Retinal pigment epithelial cell (primary cell): Measurements from ENCODE around the gene MYO5A.
A peak's percentile ranks its signal among the peaks of the same experiment; 100 is the strongest.

Experiments
- DNase-seq: peaks from one replicate; pipeline ENCODE4 v3.0.0-alpha.2; 2010; ENCODE audit warnings: low read depth
- H3K4me3 ChIP-seq: 2 replicates; pipeline ENCODE4 v1.5.1; 2011; ENCODE audit warnings: mild to moderate bottlenecking, low read length, control low read depth, moderate library complexity
- TF ChIP-seq, protein P1 (sequence below): conservative IDR thresholded peaks from 2 replicates; pipeline ENCODE4 v1.5.1; 2011; ENCODE audit warnings: low read depth, low read length, control low read depth, inconsistent platforms

MYO5A gene

DNA sequence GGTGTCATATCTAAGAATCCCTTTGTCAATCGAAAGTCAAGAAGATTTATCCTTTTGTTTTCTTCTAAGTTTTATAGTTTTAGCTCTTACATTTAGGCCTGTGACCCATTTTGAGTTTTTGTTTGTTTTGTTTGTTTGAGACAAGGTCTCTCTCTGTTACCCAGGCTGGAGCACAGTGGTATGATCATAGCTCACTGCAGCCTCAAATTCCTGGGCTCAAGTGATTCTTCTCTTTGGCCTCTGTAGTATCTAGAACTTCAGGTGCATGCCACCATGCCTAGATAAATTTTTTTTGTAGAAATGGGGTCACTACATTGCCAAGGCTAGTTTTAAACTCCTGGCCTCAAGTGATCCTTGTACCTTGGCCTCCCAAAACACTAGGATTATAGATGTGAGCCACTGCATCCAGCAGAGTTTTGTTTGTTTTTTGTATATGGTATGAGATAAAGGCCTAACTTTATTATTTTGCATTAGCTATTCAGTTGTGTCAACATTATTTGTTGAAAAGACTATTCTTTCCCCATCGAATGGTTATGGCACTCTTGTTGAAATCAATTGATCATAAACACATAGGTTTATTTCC lies 227.3 kb downstream of the MYO5A start:
- DNase-seq, result no peak
- no peak overlapping the region for H3K4me3 ChIP-seq
- TF ChIP-seq, protein P1, sequence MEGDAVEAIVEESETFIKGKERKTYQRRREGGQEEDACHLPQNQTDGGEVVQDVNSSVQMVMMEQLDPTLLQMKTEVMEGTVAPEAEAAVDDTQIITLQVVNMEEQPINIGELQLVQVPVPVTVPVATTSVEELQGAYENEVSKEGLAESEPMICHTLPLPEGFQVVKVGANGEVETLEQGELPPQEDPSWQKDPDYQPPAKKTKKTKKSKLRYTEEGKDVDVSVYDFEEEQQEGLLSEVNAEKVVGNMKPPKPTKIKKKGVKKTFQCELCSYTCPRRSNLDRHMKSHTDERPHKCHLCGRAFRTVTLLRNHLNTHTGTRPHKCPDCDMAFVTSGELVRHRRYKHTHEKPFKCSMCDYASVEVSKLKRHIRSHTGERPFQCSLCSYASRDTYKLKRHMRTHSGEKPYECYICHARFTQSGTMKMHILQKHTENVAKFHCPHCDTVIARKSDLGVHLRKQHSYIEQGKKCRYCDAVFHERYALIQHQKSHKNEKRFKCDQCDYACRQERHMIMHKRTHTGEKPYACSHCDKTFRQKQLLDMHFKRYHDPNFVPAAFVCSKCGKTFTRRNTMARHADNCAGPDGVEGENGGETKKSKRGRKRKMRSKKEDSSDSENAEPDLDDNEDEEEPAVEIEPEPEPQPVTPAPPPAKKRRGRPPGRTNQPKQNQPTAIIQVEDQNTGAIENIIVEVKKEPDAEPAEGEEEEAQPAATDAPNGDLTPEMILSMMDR, result no peak

DNA sequence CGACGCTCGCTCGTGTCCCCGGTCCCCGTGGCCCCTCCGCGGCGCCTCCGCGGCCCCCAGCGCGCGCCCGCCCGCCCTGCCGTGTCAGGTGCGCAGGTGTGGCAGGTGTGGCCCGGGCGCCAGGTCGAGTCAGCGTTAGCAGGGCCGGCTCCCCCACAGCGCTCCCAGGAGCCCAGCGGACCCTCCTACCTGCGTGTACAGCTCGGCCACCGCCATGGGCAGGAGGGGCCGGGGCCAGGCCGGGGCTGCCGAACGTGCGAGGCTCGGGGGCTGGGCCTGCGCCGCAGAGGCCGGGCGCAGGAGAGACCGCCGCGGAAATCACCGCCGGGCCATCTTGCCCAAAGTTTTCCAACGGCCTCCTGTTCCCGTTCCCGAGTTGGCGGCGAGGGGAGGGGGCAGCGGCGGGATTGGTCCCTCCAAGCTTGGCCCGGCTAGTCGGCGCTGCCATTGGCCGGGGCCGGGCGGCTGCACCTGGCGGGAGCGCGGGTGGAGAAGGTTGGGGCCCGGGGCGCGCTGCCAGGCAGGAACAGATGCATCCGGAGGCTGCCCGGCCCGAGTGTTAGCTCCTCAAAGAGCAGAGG lies 233.2 kb downstream of the MYO5A start, which contains the start of gene MYO5C:
TSS of gene MYO5C (minus strand) at position 384 of the 581 bp plus-strand sequence. CDS start at position 216, 168 bp downstream.
- H3K4me3 ChIP-seq, result peak within 1 kb of the TSS; percentile 66
- TF ChIP-seq, protein P1, result no peak
- DNase-seq, result no peak

- no peak for DNase-seq
- TF ChIP-seq, protein P1, result no peak
- H3K4me3 ChIP-seq, result peak overlapping the region; percentile 66
Measured at GRCh38 chr15:52294881-52295420, 233.7 kb downstream of the MYO5A start.

GRCh38 chr15:52292780-52293392 lies 235.8 kb downstream of the MYO5A start:
- no peak overlapping the region for H3K4me3 ChIP-seq
- TF ChIP-seq, protein P1, result no peak
- no peak for DNase-seq

DNA sequence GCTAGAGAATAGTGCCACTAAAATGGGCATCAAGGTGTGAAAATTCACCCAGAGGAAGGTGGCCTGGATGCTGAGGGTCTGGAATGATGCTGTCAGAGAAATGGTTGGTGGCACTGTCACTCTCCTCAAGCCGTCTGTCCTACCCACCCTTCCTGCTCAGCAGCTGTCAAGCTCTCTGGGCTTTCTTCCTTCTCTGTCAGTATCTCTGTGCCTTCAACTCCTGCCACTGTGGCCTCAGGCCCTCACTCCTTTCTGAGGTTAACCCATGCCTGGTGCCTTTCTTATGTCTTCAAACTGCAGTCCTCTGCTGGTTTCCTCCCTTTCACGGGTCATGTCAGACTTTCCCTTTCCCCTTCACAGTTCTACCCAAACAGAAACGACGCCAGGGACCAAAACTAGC lies 237.5 kb downstream of the MYO5A start:
- TF ChIP-seq, protein P1, result no peak
- no peak for DNase-seq
- no peak overlapping the region for H3K4me3 ChIP-seq

DNA sequence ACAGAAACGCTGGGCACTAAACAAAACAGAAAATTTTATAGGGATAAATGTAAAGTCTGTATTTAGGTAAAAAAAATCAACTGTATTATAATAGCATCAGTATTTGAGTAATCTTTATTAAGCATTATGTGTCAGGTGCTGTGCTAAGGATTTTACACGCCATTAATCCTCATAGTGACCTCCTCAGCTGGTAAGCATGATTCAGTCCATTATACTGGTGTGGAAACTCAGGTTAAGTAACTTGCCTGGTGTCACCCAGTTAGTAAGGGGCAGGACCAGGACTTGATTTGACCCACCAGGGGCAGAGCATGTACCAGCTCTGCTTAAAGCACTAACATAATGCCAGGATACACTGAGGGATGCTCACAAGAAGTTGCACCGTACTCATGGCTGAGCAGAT lies 237.9 kb downstream of the MYO5A start:
- DNase-seq, result peak; percentile 73
- TF ChIP-seq, protein P1, result no peak

More for the DNA sequence above, 237.9 kb downstream of the MYO5A start:
- H3K4me3 ChIP-seq, result no peak overlapping the region
